Measurements from ENCODE around the gene CBX6. TPM values are rescaled to one million over a fixed set of nuclear protein-coding genes. Genes with fewer than 3 reads are reported as not detected.
"Not testable (repeated sequence)": the region's sequence is repeated elsewhere in the genome, so short reads cannot be mapped to it uniquely, and the experiment has no call there.

CBX6 gene
- total RNA-seq, 4 donors from 2014 or later = 7.0 to 35.5 (median 10.7) TPM

DNA sequence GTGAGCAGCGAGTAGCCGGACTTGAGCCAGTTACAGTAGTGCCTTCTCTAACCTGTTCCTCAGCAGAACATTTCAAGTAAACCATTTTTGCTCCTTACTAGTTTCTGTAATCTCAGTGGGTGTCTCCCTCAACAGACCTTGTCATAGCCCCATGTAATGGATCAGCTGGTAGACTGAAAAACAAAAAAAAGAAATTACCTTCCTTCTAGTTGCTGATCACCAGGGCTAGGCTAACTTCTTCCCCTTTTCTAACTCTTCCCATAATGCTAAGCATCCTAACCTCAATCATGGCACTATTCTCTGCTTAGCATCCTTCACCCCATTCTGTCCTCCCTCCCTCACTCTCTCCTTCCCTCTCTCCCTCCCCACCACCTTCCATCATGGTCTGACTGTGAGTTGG is 35.8 kb upstream of the CBX6 start:
- H3K4me1 ChIP-seq = no peaks in the 10 kb centered on the region
- H3K27ac ChIP-seq = no peak overlapping the region
- no peaks in the 10 kb centered on the region for H3K36me3 ChIP-seq
- no peak for DNase-seq
- H3K4me3 ChIP-seq = no peak overlapping the region
- no peaks in the 10 kb centered on the region for H3K27me3 ChIP-seq
- no peak for TF ChIP-seq POLR2A (IDR thresholded peaks at IDR 0.05)
- TF ChIP-seq, protein P1, sequence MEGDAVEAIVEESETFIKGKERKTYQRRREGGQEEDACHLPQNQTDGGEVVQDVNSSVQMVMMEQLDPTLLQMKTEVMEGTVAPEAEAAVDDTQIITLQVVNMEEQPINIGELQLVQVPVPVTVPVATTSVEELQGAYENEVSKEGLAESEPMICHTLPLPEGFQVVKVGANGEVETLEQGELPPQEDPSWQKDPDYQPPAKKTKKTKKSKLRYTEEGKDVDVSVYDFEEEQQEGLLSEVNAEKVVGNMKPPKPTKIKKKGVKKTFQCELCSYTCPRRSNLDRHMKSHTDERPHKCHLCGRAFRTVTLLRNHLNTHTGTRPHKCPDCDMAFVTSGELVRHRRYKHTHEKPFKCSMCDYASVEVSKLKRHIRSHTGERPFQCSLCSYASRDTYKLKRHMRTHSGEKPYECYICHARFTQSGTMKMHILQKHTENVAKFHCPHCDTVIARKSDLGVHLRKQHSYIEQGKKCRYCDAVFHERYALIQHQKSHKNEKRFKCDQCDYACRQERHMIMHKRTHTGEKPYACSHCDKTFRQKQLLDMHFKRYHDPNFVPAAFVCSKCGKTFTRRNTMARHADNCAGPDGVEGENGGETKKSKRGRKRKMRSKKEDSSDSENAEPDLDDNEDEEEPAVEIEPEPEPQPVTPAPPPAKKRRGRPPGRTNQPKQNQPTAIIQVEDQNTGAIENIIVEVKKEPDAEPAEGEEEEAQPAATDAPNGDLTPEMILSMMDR (IDR thresholded peaks at IDR 0.05) = no peak
- no peaks in the 10 kb centered on the region for H3K9me3 ChIP-seq

DNA sequence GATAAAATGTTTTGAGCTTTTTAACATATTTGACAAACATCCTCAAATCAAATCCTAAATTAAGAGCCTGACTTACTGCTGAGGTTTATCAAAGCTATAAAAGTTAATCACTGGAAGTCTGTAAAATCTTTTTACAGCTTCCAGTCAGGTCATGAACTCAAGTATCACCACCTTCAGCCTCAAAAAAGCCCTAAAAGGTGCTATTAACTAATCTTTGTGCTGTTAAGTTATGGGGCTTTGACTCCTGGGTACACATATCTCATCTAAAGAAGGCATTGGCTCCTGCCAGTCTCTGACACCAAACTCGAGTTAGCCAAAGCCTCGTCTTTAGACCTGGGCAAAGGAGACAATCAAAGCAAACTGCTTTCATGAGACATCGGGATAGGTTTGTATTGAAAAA is 34.0 kb upstream of the CBX6 start:
- no peak overlapping the region for H3K27ac ChIP-seq
- H3K9me3 ChIP-seq = no peaks in the 10 kb centered on the region
- no peaks in the 10 kb centered on the region for H3K36me3 ChIP-seq
- H3K4me3 ChIP-seq = no peak overlapping the region
- no peak for DNase-seq
- H3K4me1 ChIP-seq = no peaks in the 10 kb centered on the region
- TF ChIP-seq, protein P1 (IDR thresholded peaks at IDR 0.05) = no peak
- no peak for TF ChIP-seq POLR2A (IDR thresholded peaks at IDR 0.05)
- no peaks in the 10 kb centered on the region for H3K27me3 ChIP-seq

DNA sequence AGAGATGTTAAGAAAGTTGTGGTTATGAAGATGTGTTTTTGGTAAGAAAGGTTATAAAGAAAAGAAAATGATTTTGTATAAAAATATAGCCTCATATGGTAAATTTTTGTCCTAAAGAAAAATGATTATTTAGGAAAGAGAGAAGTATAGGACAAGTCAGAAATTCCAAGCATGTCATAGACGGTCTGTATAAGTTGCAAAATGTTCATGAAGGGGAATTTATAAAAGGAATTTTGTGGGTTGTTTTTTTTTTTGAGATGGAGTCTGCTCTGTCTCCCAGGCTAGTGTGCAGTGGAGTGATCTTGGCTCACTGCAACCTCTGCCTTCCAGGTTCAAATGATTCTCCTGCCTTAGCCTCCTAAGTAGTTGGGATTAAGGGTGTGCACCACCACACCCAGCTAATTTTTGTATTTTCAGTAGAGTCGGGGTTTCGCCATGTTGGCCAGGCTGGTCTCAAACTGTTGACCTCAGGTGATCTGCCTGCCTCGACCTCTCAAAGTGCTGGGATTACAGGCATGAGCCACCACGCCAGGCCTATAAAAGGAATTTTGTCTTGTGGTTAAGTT is 32.1 kb upstream of the CBX6 start:
- not testable (repeated sequence) for H3K27ac ChIP-seq, DNase-seq, H3K36me3 ChIP-seq, H3K4me1 ChIP-seq, H3K4me3 ChIP-seq, H3K9me3 ChIP-seq, H3K27me3 ChIP-seq

DNA sequence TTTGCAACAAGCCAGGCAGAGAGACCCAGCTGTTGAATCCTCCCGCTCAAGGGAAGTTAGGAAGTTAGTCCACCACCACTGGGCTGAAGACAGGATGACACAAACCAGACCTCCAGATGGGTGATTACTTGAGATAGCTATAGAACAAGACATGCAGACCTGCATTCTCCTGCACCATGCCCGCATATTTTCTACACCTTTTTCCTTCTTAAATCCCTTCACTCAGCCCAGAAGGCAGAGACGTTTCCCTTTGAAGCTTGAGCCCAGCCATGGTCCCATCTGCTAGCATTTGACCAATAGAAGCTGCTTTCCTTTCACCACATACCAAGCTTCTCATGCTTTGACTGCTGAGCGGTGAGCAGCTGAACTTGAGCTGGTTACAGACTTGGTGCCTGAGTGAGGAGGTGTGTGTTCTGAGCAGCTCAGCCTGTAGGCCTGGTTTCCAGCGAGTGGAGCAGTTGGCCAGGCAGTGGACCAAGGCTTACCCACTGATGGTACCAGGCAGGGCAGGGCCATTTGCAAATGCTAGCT is 29.2 kb upstream of the CBX6 start:
- DNase-seq = no peak
- no peaks in the 10 kb centered on the region for H3K27me3 ChIP-seq
- H3K9me3 ChIP-seq = no peaks in the 10 kb centered on the region
- no peak overlapping the region for H3K4me3 ChIP-seq
- no peaks in the 10 kb centered on the region for H3K36me3 ChIP-seq
- no peaks in the 10 kb centered on the region for H3K4me1 ChIP-seq
- TF ChIP-seq, protein P1 (IDR thresholded peaks at IDR 0.05) = no peak
- no peak for TF ChIP-seq POLR2A (IDR thresholded peaks at IDR 0.05)
- H3K27ac ChIP-seq = no peak overlapping the region

DNA sequence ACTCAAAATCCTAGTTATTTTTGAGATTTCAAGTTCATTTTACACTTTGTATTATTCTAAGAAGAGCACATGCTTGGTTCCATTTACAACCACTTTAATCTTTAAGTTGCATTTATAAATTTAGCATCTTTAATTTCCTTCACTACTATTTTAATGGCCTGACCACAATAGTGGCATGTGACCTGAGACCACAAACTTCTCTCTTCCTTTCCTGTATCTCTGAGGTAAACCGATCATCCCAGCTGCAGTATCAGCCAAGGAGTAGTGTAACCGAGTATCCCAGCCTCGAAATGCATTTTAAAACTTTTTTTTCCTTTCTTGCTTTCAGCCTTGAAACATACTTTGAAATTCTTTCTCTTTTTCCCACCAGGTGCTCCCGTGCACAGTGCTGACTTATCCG is 28.7 kb upstream of the CBX6 start:
- no peaks in the 10 kb centered on the region for H3K36me3 ChIP-seq
- no peak for DNase-seq
- H3K9me3 ChIP-seq = no peaks in the 10 kb centered on the region
- TF ChIP-seq, protein P1 (IDR thresholded peaks at IDR 0.05) = no peak
- no peak for TF ChIP-seq POLR2A (IDR thresholded peaks at IDR 0.05)
- H3K4me3 ChIP-seq = no peak overlapping the region
- H3K27me3 ChIP-seq = no peaks in the 10 kb centered on the region
- no peak overlapping the region for H3K27ac ChIP-seq
- no peaks in the 10 kb centered on the region for H3K4me1 ChIP-seq

DNA sequence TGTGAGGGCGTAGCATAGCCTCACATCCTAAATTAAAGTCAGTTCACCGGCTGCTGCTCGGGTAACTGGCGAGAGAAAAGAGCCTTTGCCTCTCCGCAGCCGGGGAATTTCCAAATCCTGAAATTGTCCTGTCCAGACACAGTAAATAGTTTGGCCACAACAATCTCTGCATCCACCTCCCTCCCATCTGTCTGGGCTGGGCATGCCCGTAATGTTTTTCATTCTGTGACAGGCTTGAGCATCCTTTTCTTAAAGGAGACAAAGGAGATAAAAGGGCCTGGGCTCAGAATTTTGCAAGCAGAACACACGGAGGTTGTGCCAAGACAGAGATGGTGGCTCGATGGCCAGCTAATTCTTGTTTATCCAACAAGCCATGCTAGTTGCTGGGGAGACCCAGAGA is 19.2 kb upstream of the CBX6 start:
- Histone ChIP-seq H3K4me1 (no peaks in the 10 kb centered on the region), H3K4me3 (no peak overlapping the region), H3K36me3 (no peaks in the 10 kb centered on the region), H3K27me3 (no peaks in the 10 kb centered on the region), H3K9me3 (no peaks in the 10 kb centered on the region), H3K27ac (no peak overlapping the region)
- TF ChIP-seq, protein P1 (IDR thresholded peaks at IDR 0.05) = no peak
- no peak for TF ChIP-seq POLR2A (IDR thresholded peaks at IDR 0.05)
- no peak for DNase-seq

All from Peyer's patch (tissue), 4 donors.